ENCODE results near the gene CSF2RB. TPM values are rescaled to one million over a fixed set of nuclear protein-coding genes. Genes with fewer than 3 reads are reported as not detected.

The CSF2RB gene
- total and polyA plus RNA-seq, 10 of the 15 experiments (the other 5 are each of a cell fraction or from before 2014, with no cell fraction given), result 0.82 to 12.5 (median 5.4) TPM

DNA sequence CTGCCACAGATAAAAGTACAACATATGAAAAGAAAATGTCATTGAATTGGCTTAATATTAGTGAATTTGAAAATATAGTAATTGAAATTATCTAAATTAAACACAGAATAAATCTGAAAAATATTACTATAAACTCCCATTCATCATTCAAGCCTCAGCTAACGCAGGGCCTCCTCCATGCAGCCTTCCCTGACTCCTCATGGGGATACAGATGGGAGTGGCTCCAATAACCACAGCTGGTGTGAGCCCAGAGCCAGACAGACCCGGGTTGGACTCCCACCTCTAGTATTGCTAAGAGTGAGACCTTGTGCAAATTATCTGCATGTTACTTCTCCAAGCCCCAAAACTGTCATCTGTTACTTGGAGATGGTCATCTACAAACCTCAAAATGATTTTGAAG is 44.9 kb downstream of the CSF2RB start (continued):
- TF ChIP-seq BHLHE40 (IDR thresholded peaks at IDR 0.05; ENCODE audit: borderline replicate concordance in 1 of 2, low read depth in 2 of 2, low read length in 1 of 2) (no peak), NR2F1 (conservative IDR thresholded peaks at IDR 0.05) (no peak), SMAD5 (IDR thresholded peaks at IDR 0.05; ENCODE audit: low read depth) (no peak)

GRCh38 chr22:36961626-36962025 is 48.2 kb downstream of the CSF2RB start:
- CTCF ChIA-PET, result interaction anchor here (1.0 kb wide), 2 partner anchors 15 to 16 kb away, joined by 4 to 6 read pairs; no protein-coding TSS in a partner anchor

More at GRCh38 chr22:36961626-36962025, 48.2 kb downstream of the CSF2RB start:
- H3K4me3 ChIP-seq, result no peak overlapping the region
- H4K20me1 ChIP-seq (ENCODE audit: control insufficient read depth, insufficient read depth), result no peaks in the 10 kb centered on the region
- DNase-seq (ENCODE audit: low read depth, low spot score) (no peak), FAIRE-seq (no peak), ATAC-seq (no peak)
- WGBS (ENCODE audit: insufficient coverage, insufficient replicate concordance, low lambda C conversion rate, missing lambda C conversion rate), result 15% methylated on average over 3 of the region's 3 CpGs
- ChIA-PET POLR2A (no interaction called here), RAD21 (ENCODE audit: unreplicated experiment) (no interaction called here), SMC1A (ENCODE audit: uncharacterized antibody, unreplicated experiment) (no interaction called here)
- H3K9me3 ChIP-seq (replicated peaks; ENCODE audit: control insufficient read depth, insufficient read depth, low read length), result peaks cover 1% of the 10 kb centered on the region; the same call in 2 of the 3 replicates
- in situ Hi-C loops (cut with MboI) (no loop called here), intact Hi-C loops (cut with micrococcal nuclease; ENCODE audit: unreplicated experiment) (no loop called here)
- no peaks in the 10 kb centered on the region for H3K79me2 ChIP-seq (ENCODE audit: control insufficient read depth, insufficient read depth, low read length)
- H3K9ac ChIP-seq (ENCODE audit: control insufficient read depth, insufficient read depth, low read length), result no peak overlapping the region
- H3K27ac ChIP-seq (ENCODE audit: control insufficient read depth, insufficient read depth), result no peak overlapping the region
- H3K4me2 ChIP-seq (ENCODE audit: control insufficient read depth, insufficient read depth), result no peak overlapping the region
- H3K36me3 ChIP-seq (ENCODE audit: control insufficient read depth in 2 of 2, insufficient read depth in 2 of 2, low read length in 1 of 2), result no peaks in the 10 kb centered on the region
- H3K4me1 ChIP-seq (ENCODE audit: control insufficient read depth, insufficient read depth, low read length), result no peaks in the 10 kb centered on the region
- TF ChIP-seq ATF7 (IDR thresholded peaks at IDR 0.05; ENCODE audit: low read depth) (no peak), RELA (IDR thresholded peaks at IDR 0.05; ENCODE audit: borderline replicate concordance, partially characterized antibody) (no peak), IRF4 (IDR thresholded peaks at IDR 0.05; ENCODE audit: low read depth, low read length) (no peak), JUND (IDR thresholded peaks at IDR 0.05; ENCODE audit: low read depth, low read length) (no peak), ZNF592 (IDR thresholded peaks at IDR 0.05) (no peak), EZH2 (IDR thresholded peaks at IDR 0.05; ENCODE audit: borderline replicate concordance, control insufficient read depth, low read depth, low read length) (no peak)
- TF ChIP-seq, protein P1, sequence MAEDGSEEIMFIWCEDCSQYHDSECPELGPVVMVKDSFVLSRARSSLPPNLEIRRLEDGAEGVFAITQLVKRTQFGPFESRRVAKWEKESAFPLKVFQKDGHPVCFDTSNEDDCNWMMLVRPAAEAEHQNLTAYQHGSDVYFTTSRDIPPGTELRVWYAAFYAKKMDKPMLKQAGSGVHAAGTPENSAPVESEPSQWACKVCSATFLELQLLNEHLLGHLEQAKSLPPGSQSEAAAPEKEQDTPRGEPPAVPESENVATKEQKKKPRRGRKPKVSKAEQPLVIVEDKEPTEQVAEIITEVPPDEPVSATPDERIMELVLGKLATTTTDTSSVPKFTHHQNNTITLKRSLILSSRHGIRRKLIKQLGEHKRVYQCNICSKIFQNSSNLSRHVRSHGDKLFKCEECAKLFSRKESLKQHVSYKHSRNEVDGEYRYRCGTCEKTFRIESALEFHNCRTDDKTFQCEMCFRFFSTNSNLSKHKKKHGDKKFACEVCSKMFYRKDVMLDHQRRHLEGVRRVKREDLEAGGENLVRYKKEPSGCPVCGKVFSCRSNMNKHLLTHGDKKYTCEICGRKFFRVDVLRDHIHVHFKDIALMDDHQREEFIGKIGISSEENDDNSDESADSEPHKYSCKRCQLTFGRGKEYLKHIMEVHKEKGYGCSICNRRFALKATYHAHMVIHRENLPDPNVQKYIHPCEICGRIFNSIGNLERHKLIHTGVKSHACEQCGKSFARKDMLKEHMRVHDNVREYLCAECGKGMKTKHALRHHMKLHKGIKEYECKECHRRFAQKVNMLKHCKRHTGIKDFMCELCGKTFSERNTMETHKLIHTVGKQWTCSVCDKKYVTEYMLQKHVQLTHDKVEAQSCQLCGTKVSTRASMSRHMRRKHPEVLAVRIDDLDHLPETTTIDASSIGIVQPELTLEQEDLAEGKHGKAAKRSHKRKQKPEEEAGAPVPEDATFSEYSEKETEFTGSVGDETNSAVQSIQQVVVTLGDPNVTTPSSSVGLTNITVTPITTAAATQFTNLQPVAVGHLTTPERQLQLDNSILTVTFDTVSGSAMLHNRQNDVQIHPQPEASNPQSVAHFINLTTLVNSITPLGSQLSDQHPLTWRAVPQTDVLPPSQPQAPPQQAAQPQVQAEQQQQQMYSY (CRISPR knock-in tag; IDR thresholded peaks at IDR 0.05), result no peak
- TF ChIP-seq, protein P2, sequence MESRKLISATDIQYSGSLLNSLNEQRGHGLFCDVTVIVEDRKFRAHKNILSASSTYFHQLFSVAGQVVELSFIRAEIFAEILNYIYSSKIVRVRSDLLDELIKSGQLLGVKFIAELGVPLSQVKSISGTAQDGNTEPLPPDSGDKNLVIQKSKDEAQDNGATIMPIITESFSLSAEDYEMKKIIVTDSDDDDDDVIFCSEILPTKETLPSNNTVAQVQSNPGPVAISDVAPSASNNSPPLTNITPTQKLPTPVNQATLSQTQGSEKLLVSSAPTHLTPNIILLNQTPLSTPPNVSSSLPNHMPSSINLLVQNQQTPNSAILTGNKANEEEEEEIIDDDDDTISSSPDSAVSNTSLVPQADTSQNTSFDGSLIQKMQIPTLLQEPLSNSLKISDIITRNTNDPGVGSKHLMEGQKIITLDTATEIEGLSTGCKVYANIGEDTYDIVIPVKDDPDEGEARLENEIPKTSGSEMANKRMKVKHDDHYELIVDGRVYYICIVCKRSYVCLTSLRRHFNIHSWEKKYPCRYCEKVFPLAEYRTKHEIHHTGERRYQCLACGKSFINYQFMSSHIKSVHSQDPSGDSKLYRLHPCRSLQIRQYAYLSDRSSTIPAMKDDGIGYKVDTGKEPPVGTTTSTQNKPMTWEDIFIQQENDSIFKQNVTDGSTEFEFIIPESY (IDR thresholded peaks at IDR 0.05), result no peak
- peaks cover 0 to 3% of the 10 kb centered on the region in 2 experiments; a peak in 2 of 4 replicates for H3K27me3 ChIP-seq (replicated peaks in 1 of 2; ENCODE audit: control insufficient read depth in 2 of 2, insufficient read depth in 2 of 2, low read length in 1 of 2)
- no peak overlapping the region for H2AFZ ChIP-seq (ENCODE audit: control insufficient read depth, low read depth, low read length)
- no TSS peak for BruUV-seq (replicated peaks)

All from GM12878 (cell line).